GM21367 (cell line): Measurements from ENCODE around the gene ASTN1.

Experiments used
- ATAC-seq: cut with Tn5 transposase; IDR thresholded peaks from one replicate; pipeline ENCODE4 v1.9.1; 2021; ENCODE audit not compliant: unreplicated experiment

The ASTN1 gene

DNA sequence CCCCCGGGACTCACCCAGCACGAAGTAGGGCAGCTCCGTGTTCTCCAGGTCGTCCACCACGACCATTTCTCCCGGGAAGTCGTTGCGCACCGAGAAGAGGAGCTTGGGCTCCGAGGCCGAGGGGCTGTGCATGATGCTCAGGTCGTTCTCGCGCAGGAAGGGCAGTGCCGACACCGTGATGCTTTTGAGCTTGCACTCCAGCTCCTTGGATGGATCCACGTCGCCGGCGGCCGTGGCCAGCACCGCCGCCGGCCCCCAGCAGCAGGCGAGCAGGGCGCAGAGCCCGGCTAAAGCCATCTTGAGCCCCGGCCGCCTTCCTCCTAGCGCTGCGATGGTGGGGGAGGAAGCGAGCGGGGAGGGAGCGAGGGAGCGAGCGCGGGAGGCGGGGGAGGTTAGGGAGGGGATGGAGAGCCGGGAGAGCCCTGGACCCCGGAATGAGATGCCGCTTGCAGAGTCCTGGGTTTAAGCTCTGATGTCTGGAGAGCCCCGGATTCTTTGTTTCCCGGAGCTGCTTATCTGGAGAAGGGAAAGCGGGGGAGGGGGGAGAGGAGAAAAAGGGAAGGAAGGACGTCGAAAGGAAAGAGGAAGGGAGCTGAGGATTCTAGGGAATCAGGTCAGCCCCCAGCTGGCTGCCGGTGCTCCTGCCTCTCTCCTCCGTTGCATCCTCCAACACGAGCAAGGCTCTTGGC lies at the start of gene ASTN1:
TSS of gene ASTN1 (minus strand) at position 333 of the 689 bp plus-strand sequence. CDS start at position 297, 36 bp downstream.
- ATAC-seq, result no peak

DNA sequence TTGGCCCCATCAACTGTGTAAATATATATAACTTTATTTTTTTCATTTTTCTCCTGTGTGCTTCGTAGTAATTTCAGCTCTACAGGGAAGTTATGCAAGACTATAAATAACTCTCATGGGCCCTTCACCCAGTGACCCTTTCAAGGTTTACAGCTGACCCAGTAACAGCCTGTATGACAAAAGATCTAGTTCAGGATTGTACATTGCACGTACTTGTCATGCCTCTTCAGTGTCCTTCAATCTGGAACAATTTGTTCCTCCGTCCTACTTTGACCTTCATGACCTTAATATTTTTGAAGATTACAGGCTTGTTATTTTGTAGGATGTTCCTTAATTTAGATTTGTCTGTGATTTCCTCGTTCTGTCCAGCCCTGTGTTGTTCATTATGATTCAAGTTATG lies 46.7 kb upstream of the ASTN1 start:
- no peak for ATAC-seq

DNA sequence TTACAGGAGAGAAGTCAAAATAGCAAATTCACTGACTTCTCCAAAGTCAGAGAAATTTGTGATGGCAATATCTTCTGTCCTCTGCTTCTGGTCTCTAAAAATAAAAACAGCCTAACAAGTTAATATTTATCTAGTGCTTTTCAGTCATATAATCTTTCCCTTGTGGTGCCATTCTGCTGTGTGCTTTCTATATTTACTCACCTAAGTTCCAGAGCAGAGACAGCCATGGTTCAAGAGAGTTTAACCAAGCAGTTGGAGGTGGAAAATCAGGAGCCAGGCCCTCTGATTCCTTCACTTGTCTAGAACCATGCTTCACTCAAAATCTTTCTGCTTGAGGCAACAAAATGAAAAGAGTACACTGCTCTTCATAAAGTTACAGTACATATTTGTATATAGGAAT lies 45.6 kb upstream of the ASTN1 start:
- no peak for ATAC-seq

DNA sequence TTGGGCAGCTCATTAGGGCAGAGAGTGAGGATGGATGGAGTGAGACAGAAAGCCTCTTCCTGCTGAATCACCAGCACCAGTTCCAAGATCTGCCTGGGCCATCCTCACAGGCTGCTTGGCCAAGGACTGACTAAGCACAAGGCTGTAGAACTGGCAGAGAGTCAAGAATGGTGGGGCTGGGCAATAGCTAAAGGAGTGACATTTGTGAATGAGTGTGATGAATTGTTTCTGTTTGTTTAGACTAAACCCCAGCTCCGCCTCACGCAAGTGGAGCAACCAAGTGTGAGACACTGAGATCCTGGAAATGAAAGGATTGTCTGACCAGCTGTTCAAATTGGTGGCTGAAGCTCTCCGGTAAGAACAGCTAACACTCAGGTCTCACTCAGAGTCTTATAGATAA lies 44.8 kb upstream of the ASTN1 start:
- no peak for ATAC-seq

DNA sequence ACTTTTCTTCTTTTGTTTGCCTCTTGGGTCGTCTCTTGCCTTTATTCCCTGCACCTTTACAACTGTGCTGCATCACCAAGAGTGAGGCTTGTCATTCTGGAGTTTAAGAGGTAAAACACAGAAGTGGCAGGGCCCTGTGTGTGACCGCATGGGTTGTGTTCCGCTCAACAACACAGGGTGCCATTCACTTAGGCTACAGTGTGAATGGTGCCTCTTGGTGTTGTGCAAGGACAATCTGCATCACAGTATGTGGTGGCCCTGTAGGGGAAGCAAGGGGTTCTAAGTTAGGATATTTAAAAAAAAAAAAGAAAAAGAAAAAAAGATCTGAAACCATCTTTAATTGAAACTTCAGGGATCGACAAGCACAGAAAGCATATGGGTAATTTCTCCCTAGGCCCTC lies 44.4 kb upstream of the ASTN1 start:
- ATAC-seq, result no peak

DNA sequence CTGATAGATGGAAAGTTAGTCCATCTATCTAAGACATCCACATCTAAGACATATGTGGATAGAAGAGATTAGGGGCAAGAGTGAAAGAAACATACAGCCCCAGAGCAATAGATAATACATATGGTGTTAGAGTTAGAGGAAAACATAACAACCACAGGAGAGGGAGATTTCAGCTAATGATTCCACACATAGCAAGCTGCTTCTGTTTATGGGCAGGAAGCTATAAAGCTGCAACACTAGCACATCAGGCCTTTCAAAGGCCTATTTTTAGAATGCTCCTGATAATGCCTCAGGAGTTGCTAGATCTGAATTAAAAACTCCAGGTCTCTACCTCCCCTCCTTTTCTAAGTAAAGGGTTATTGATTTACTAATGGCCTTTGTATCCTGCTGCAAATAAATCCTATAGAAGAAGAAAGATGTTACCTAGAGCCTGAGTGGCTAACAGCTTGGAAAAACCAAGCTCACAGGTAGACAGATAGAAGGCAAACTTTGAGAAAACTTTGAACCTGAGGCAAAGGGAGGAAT lies 42.4 kb upstream of the ASTN1 start:
- no peak for ATAC-seq

DNA sequence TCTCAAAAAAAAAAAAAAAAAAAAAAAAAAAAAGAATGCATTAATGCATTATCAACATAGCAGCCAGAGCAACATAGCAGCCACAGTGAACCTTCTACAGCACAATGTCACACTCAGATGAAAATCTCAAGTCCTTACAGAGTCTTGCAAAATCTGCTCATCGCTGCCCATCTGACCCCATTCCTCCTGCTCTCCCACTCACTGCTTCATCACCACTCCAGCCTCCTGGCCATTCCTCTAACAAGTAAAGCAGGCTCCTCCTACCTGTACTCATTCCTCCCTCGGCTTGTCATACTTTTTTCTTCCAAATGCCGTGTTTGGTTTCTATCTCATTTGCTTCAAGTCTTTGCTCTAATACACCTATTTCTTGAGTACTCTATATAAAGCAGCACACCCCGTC lies 35.8 kb upstream of the ASTN1 start:
- no peak for ATAC-seq

DNA sequence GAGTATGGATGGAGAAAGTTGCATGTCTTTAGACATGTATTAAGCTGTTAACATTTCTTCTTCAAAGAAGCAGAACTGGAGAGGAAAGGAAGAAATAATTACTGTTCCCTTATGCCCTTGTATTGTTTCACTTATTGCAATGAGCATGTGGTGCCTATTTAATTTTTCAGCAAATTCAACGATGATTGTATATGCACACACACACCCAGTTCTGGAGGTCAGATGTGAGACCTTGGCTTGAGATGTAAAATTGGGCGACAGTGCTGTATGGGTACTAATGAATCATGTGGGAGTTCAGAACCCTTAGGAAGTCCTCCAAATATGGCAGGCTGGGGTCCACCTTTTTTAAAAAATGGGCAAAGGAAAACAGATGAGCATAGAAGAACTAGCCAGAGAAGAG lies 33.7 kb upstream of the ASTN1 start:
- ATAC-seq, result no peak

DNA sequence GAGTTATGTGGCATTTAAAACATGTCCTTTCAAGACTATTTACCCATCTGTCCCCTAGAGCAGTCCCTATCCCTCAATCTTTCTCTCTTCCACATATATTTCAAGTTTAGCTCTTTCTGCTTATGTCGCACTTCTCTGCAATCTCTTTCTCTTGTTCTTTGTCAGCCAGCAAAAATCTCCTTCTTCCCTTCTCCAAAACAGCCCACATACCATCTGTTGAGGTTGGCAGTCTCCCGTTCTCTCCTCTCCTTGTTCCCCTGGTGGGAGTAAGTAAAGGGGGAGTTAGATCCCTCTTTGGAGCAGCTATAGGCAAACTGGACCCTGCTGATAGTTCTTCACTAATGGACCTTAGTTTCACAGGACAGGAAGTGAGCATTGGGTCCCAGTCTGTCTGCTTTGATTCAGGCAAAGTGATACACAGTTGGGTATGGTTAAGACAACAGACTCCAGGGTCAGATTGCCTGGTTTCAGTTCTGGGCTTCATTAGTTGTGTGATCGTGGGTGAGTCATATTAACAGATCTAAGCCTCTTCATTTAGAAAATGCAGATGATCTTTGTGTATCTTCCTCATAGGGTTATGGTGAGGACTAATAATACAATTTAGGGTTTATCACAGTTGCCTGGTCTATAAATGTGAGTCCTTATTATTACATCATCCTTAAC lies 25.9 kb upstream of the ASTN1 start:
- no peak for ATAC-seq

DNA sequence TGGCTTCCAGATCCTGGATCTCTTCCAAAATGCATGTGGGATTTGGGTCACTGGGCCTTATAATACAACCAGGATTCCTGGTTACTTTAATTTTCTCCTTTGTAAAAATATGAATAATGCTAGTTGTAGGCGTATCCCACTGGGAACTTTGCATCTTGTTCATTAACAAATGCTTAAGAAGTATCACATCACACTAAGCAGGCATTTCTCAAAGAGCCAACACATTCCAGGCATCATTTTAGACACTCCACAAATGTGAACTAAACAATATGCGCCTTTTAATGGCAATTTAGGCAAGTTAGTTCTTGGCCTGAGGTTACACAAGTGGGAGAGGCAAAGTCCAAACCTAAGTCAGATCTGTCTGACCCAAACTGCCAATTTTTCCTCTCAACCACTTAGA lies 22.1 kb upstream of the ASTN1 start:
- no peak for ATAC-seq

DNA sequence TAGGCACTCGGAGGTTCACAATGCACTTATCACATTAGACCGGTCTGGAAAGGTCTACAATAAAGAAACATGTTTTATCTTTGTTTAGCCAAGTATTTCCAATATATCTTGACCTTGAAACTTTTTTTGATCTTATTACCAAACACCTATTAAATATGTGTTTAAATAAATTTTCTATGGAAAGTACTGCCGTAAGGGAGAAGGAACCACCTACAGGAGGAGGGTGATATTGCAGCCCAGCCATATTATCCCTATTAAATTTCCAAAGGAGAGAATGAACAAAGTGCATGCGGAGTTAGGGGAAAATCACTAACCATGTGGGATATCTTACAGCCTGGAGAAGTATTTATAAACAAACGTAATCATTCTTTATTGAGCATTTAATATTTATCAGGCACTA lies 20.7 kb upstream of the ASTN1 start:
- ATAC-seq, result no peak

DNA sequence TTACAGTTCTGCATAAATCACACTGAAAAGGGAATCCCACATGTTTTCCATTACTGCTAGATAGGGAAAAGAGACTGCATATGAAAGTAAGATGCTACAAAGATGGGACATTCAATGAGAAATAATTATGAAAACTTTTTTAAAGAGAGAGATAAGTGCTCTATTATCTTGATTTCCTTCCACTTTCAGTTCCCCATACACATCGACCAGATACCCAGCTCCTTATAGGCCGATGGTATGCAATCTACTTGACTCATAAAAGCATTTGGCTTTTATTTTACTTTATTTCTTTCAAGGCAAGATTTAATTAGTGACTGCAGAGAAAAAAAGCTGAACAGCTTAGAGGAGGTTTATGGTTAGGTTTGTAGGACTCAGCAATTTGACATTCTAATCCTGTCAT lies 19.3 kb upstream of the ASTN1 start:
- ATAC-seq, result no peak

DNA sequence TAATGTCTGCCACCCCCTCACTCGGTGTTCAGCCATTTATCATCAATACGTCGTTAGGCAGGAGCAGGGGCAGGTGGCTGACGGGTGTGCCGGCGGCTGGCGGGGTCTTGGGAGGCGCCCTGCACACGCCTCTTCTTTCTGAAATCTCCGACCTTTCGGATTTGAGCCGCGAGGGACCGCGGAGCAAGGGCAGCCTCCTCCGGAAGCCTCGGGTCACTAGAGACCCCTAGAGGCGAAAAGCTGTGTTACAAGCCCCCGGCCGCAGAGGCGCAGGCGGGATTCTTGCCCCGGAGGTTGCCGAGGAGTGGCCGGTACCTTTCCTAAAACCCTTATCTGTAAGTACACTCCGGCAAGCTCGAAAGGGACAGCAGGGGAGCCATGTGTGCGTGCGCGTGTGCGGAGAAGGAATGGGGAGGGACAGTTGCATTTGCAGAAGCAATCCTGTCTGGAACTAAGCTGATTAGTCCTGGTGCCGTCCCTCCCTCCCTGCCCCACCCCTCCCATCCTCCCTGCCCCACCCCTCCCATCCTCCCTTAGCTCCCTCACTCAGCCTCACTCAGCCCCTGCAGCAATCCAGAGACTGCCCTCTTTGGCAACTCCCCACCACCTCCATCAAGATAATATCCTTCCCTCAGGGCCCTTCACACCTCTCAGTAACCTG lies 17.2 kb upstream of the ASTN1 start:
- peak; percentile 91 for ATAC-seq

DNA sequence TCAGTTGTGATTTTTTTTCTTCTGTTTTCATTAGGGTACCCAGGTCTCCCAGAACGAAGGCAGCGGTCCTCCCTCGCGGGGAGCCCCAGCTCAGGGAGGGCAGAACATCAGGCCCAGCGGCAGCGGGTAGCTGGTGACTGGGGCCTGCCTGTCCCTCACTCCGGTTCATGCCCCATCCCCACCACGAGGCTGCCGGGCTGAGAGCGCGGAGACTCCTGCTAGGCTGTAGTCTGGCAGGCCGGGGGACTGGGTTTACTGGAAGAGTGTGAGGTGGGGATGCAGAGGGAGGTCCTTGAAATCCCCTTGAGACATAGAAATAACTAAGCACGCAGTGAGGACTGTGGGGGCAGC lies 16.7 kb upstream of the ASTN1 start:
- ATAC-seq, result no peak

DNA sequence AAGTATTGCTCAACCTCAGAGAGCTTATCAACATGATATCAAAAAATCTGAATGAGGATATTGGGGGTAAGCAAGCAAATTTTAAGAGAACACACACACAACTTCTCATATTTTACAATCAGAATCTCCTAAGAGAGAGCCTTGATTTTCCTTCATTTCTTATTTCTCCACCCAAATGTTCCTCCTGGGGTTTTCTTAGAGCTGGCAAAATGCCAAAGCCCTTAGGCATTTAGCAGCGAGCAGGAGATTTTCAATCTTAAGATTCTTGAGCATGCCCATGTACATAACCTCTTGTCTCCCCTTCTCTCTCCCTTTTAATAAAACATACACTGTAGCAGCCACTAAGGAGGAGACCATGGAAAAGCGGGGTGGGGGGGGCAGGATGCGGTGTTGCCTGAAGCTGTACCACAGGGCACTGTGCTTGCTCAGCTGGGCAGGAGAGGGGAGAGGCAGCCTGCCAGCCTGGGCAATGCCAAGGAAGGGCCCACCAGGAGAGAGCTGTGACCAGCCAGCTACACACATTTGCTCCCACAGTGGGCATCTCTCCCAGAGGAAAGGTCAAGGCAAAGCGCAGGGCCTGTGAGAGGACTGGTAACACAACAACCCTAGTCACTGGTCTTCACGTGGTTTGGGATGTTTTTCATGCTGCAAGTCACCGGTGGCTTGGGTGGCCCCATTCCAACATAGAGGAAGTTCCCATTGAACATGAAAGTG lies 10.6 kb upstream of the ASTN1 start:
- no peak for ATAC-seq

DNA sequence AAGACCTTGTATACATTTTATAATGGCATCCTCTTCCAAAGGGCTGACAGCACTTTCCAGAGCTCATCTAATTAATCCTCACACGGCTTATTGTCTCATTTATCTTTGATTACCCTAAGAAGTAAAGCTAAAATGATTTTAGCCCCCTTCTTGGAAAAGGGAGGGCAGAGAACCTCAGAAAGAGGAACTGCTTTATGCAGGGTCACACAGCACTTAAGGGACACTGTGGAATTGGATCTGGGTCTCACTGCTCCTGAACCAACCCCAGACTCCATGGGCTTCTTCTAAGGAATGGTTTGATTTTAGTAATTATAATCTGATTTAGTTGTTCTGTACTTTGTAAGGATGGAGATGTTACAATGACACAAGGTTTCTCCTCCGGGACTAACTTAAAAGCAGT lies 9.5 kb upstream of the ASTN1 start:
- ATAC-seq, result no peak

DNA sequence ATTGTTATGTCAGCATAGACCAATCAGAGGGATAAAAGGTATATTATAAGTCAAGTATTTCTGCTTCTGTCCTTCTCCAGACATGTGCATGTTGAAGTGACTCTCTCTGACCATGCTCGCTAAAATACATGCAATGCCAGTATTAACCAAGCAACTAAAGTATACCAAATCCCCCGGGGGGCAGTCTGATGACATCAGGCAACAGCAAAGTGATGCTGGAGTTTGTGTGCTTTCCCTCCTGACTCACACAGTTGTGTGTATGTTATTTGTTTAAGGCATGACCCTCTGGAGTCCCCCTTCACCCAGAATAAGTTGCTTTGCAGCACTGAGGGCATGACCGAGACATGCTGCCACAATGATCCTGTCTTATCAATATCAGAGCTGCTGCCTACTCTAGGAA lies 8.4 kb upstream of the ASTN1 start:
- no peak for ATAC-seq

DNA sequence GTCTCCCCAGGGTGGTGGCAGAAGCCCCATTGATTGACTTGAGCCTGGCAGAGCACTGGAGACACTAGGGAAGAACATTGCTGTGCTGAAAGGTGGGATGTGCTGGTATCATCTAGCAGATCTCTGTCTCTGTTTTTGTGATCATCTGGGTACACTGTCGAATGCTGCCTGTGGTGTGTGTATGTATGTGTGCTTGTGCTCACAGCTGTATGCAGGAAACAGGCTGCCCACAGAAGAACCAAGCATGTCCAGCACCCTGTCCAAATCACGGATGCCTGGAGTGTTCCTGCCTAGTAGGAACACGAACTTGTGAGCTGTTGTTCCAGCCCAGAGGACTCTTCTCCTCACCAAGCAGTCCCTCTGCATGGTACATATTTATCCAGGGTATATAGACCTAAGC lies 7.8 kb upstream of the ASTN1 start:
- no peak for ATAC-seq

DNA sequence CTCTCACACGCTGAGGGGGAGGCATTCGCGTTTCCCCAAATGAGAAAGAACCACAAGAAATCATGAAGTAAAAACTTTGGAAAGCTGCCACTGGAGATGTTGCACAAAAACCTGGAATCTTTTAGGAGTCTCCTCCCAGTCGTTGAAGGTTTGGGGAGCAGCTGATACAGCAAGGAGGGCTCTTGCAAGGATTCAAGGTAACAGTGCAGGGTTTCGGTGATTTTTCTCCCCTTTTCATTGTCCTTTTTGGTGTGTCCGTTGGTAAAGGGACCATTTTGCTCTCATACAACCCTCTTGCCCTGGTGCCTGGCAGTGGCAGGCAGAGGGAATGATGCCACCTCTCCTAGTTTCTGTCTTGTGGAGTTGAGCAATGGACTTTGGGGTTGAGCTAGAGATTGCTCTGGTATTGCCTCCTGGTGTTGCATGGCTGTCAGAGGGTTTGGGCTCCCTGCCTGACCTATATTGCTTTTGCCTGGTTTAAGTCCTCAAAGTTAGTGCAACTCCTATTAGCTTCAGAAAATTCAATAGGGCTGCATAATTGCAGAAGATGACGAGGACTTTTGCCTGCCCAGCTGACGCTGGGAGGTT lies 7.1 kb upstream of the ASTN1 start:
- ATAC-seq, result no peak

DNA sequence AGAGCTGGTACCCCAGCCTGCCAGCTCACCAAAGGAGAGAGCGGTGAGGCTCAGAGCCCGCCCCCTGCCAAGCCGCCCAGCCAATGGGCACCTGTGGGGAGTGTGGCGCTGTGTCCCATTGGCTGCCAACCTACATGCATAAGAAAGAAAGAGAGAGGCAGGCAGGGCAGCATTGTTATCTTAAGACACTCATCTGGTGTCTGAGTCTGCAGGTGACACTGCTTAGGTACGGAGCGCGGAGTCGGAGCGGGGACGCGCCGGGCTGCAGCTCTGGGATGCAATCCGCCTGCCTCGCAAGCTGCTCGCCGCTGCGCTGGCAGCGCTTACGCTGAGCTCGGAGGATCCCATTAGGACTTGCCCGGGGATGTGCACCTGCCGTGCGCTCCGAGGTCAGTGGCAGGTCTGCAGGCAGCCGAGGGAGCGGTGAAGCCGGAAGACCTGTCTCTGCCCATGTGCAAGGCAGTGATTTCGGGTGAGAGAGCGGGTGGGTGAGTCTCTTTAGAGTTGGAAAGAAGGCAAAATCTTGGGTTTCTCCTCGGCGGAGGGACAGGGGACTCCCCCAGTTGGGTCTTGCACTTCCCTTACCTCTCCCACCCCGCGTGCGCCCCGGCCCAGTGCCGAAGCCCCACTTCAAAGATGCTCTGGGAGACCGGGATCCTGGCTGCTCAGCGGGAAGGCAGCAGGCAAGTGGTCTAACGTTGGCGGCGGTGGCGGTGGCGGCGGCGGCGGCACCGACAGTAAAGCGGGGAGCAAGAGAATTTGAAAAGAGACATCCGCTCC lies 6.4 kb upstream of the ASTN1 start, which contains the start of gene BRINP2:
TSS of gene BRINP2 (plus strand) at position 203 of the 780 bp plus-strand sequence. CDS start 58,919 bp downstream, outside the sequence.
- ATAC-seq, result no peak
